Stimulated activated effector memory CD8-positive, alpha-beta T cell treated with anti-CD3 and anti-CD28 coated beads, Interleukin-12 subunit alpha, Interleukin-12 subunit beta, amount 100 ng/mL, for 72 hours (primary cell): ENCODE data around the gene ITGAV.

Experiments
- ATAC-seq: fragments of 150-1000 bp; cut with Tn5 transposase; 2 replicates; pipeline ENCODE4 v1.10.0; 2021
- DNase-seq, 2 donors: peaks; one replicate each; pipeline ENCODE4 v3.0.0; 2021 to 2022; ENCODE audit warnings: low spot score in 2 of 2
- H3K27ac Mint-ChIP-seq: one replicate; pipeline ENCODE4 v1.8.0; 2022; ENCODE audit warnings: mild to moderate bottlenecking, mixed read lengths
- H3K36me3 Mint-ChIP-seq: one replicate; pipeline ENCODE4 v1.8.0; 2022; ENCODE audit warnings: mild to moderate bottlenecking, mixed read lengths
- H3K4me1 Mint-ChIP-seq: one replicate; pipeline ENCODE4 v1.8.0; 2022; ENCODE audit warnings: mixed read lengths
- H3K4me3 Mint-ChIP-seq: one replicate; pipeline ENCODE4 v1.8.0; 2022; ENCODE audit warnings: mild to moderate bottlenecking, mixed read lengths
- H3K9me3 Mint-ChIP-seq: one replicate; pipeline ENCODE4 v1.8.0; 2022; ENCODE audit warnings: mixed read lengths

ITGAV gene

DNA sequence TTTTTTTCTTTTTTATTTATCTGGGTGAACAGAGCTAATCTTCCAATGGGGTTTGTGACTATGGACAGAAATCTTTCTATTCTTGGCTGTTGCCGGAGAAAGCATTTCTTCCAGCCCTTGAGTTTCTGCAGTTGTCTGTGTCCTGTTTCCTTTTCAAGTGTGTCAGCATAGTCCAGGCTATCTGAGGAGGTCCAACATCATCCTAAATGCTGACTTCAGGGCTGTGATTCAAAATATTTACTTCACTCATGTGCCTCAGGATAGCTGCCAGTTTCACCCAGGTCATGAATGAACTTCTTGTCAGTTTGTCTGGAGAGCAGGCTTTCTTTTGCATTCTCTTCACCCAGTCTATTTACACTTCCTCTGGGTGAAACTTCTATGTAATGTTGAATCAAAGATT lies 27.9 kb downstream of the ITGAV start:
- Mint-ChIP-seq H3K4me1 (no peaks in the 10 kb centered on the region), H3K36me3 (peaks cover 3% of the 10 kb centered on the region), H3K27ac (no peak overlapping the region), H3K4me3 (no peak overlapping the region), H3K9me3 (no peaks in the 10 kb centered on the region)
- DNase-seq (no peak), ATAC-seq (no peak)

DNA sequence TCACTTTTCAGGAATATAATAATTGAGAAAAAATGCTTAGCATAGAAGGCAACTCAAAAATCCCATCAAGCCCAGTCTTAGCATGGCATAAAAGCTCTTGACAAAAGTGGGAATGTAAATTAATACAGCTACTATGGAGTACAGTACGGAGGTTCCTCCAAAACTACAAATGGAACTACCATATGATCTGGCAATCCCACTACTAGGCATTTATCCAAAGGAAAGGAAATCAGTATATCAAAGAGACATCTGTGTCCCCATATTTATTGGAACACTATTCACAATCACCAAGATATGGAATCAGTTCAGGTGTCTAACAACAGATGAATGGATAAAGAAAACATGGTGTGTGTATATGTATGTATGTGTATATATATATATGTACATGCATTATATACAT lies 28.8 kb downstream of the ITGAV start:
- DNase-seq (no peak), ATAC-seq (no peak)
- H3K36me3 Mint-ChIP-seq = peaks cover 9% of the 10 kb centered on the region
- H3K4me3 Mint-ChIP-seq = no peak overlapping the region
- no peaks in the 10 kb centered on the region for H3K4me1 Mint-ChIP-seq
- no peak overlapping the region for H3K27ac Mint-ChIP-seq
- no peaks in the 10 kb centered on the region for H3K9me3 Mint-ChIP-seq

DNA sequence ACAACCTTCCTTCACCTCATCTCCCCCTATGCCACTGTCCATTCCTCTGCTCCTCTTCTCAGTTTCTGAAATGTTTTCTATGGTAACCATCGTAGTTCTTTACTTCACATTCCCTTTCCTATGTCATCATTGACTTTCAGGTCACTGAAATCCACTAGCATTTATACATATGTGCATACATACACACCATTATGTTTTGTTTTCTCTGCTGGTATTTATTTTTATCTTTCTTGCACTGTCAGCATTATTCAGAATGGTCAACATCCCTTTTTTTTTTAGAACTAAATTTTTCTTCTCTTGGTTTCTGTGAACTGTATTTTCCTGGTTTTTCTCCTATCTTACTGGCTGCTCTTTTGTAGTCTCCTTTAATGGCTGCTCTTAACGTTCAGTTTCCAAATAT lies 33.2 kb downstream of the ITGAV start:
- no peak overlapping the region for H3K27ac Mint-ChIP-seq
- H3K36me3 Mint-ChIP-seq = peaks cover 17% of the 10 kb centered on the region
- no peak for ATAC-seq
- no peak overlapping the region for H3K4me3 Mint-ChIP-seq
- no peaks in the 10 kb centered on the region for H3K9me3 Mint-ChIP-seq
- DNase-seq = no peak
- H3K4me1 Mint-ChIP-seq = no peaks in the 10 kb centered on the region

DNA sequence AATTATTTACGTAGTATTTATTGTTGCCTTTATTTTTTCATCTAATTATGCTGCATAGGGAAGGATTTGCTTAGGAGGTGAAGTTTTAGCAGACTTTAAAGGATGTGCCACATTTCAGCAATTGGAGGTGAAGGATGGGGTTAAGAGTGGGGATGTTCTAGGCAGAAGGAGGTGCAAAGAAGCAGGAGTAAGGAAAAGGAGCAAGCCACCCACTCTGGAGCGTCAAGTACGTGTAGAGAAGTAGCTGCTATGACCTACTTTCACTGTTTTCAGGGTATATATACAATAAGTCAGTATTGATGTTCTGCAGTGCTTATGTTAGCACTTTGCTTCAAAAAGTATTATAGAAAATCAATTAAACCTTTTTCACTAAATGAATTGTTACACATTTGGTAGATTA lies 34.4 kb downstream of the ITGAV start:
- Mint-ChIP-seq H3K9me3 (no peaks in the 10 kb centered on the region), H3K36me3 (peaks cover 17% of the 10 kb centered on the region)

DNA sequence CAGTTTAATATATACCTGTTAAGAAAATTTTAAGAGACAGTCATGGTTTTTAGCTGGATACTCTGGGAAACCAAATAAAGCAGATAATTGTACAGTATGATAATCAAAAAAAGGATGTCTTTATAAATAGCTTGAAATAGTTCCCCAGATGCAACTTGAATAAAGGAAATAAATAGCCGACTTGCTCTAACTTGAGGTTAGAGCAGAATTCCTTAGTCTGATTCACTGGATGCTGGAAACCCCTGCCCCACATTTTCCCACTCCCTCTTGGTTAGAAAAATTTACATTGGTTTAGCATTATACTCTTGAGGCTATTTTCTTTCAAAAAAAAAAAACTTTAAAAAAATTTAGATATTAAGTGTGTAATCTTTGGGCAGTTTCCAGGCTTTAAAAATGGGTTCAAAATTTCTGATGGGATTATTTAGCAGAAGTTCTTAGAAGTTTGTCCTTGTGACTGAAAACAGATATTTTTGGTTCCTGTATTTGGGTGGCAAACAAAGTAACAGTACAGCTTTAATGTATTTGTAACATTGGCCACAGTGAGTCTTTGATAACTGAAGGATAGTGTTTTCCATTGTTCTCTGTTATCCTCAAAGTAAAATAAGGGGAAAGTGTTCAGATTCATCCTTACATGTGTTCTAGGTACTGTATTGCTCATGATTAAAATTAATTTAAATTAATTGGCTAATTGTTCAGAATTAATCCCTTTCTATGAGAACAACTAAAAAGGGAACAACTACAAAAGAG lies 39.6 kb downstream of the ITGAV start:
- H3K9me3 Mint-ChIP-seq = no peaks in the 10 kb centered on the region
- ATAC-seq (no peak), DNase-seq (no peak)
- peaks cover under 1% of the 10 kb centered on the region for H3K36me3 Mint-ChIP-seq
- H3K4me3 Mint-ChIP-seq = no peak overlapping the region
- H3K4me1 Mint-ChIP-seq = no peaks in the 10 kb centered on the region
- H3K27ac Mint-ChIP-seq = no peak overlapping the region

More for the DNA sequence above, 34.4 kb downstream of the ITGAV start:
- Mint-ChIP-seq H3K27ac (no peak overlapping the region), H3K4me1 (no peaks in the 10 kb centered on the region), H3K4me3 (no peak overlapping the region)
- no peak for DNase-seq
- ATAC-seq = no peak

DNA sequence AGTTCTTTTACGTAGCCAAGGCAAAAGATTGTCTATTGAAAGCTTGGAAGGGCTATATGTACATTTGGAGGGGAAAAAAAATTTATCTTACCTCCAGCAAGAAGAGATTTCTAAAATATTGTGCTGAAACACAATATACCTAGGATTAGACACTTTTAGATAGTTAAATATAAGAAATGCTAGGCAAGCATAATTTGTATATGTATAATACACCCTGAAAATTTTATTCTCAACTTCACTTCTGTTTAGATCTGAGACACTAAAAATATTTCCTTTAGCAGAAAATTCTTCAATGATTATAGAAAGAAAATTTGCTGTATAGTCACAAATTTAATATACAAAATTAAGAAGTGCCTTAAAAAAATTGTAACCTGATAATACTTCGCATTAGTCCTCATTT lies 42.6 kb downstream of the ITGAV start:
- Mint-ChIP-seq H3K4me3 (no peak overlapping the region), H3K9me3 (no peaks in the 10 kb centered on the region), H3K4me1 (no peaks in the 10 kb centered on the region), H3K36me3 (peaks cover 4% of the 10 kb centered on the region), H3K27ac (no peak overlapping the region)
- DNase-seq (no peak), ATAC-seq (no peak)

DNA sequence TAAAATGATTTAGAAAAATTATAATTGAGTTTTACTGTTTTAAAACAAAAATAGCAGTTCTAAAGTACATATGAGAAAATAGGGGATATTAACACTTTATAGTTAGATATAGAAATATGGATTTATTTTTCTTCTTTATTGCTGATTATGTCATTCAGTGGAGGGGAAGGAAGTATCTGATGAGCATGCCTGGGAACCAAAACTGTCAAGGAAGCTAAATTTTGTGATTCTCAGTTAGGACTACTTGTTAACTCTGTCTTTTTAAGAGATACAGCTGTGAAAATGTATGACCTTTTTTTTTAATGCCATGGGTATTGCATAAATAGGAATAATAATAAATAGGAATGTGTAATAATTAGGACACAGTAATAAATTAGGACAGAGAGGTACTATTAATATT lies 44.8 kb downstream of the ITGAV start:
- no peak overlapping the region for H3K4me3 Mint-ChIP-seq
- H3K36me3 Mint-ChIP-seq = peaks cover 16% of the 10 kb centered on the region
- peaks cover 1% of the 10 kb centered on the region for H3K4me1 Mint-ChIP-seq
- H3K9me3 Mint-ChIP-seq = no peaks in the 10 kb centered on the region
- no peak for DNase-seq
- H3K27ac Mint-ChIP-seq = no peak overlapping the region
- ATAC-seq = no peak

DNA sequence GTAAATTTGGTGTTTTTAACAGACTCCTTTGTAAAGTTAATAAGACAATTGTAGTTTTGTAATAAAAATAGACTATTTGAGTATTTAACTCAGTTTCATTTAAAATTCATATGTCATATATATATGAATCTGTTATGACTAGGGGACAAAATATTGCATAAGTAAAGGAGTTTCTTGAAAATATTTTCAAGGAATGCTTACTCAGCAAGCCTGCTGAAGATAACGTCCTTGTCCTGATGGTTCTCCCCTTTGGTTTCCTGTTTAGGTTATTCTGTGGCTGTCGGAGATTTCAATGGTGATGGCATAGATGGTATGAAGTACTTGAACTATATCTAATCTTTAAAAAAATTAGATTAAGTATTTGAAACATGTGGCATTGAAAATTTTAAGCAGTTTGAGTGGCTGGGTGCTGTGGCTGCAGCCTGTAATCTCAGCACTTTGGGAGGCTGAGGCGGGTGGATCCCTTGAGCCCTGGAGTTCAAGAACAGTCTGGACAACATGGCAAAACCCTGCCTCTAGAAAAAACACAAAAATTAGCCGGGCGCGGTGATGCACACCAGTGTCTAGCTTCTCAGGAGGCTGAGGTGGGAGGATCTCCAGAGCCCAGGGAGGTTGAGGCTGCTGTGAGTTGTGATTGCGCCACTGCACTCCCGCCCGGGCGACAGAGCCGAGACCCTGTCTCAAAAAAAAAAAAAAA lies 47.1 kb downstream of the ITGAV start:
- no peak for DNase-seq

DNA sequence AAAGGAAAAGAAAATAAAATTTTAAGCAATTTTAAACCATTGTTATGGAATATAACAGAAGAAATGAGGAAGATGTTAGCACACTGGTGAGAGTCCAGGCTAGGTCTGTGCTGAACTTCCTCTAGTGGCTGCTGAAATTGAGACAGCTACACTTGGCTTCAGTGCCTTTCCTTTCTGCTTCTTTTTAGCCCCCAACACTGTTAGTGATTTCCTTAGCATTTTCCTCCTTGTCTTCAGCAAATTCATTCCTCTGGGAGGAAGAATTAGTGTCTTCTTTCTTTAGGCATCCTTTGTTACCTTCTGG lies 47.6 kb downstream of the ITGAV start:
- DNase-seq (no peak), ATAC-seq (no peak)
- Mint-ChIP-seq H3K4me3 (no peak overlapping the region), H3K27ac (no peak overlapping the region), H3K9me3 (no peaks in the 10 kb centered on the region), H3K36me3 (peaks cover 28% of the 10 kb centered on the region), H3K4me1 (peaks cover 14% of the 10 kb centered on the region)

More for the DNA sequence above, 47.1 kb downstream of the ITGAV start:
- H3K4me3 Mint-ChIP-seq = no peak overlapping the region
- H3K9me3 Mint-ChIP-seq = no peaks in the 10 kb centered on the region
- peaks cover 27% of the 10 kb centered on the region for H3K36me3 Mint-ChIP-seq
- H3K27ac Mint-ChIP-seq = no peak overlapping the region
- H3K4me1 Mint-ChIP-seq = peaks cover 14% of the 10 kb centered on the region
- no peak for ATAC-seq

DNA sequence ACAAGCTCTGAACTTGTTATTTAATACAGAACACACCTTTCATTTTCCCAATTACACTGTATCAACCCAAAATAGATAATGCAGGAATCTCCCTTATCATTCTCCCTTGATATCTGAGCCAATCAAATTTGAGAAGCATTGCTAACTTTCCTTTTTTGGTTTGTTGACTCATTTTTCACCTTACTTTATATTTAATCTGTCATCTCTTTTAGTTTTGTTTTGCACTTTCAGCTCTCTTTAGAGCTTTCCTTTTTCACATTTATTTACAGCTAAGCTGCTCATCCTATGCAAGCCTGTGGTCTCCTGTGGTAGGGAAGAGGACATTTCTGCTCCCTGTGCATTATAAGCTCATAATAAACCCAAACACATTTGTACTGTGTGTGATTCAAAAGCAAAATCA lies 50.1 kb downstream of the ITGAV start:
- no peak for DNase-seq
- H3K4me1 Mint-ChIP-seq = peaks cover 14% of the 10 kb centered on the region
- no peak overlapping the region for H3K27ac Mint-ChIP-seq
- peaks cover 50% of the 10 kb centered on the region for H3K36me3 Mint-ChIP-seq
- H3K9me3 Mint-ChIP-seq = no peaks in the 10 kb centered on the region
- no peak overlapping the region for H3K4me3 Mint-ChIP-seq
- ATAC-seq = peak; percentile 85

DNA sequence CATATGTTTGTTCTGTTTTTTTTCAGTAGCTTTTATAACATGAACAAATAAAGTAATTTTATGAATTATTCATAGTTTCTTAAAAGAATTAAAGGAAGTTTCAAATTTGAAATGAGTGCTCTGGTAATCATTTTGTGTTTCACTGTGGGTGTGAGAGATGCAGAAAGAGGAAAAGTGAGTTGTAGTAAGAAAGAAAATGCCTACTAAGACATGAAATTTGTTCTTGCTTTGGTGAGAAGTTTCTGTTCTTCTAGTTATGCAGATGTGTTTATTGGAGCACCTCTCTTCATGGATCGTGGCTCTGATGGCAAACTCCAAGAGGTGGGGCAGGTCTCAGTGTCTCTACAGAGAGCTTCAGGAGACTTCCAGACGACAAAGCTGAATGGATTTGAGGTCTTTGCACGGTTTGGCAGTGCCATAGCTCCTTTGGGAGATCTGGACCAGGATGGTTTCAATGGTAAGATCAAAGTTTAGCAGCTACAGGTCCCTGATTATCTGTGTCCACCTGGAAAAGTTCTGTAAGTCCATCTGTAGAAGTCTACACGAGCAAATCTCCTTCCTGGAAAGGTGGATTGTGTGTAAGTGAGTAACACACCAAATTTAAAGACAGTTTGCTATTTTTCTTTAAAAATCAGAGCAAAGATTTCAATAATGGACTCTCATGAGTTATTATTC lies 51.4 kb downstream of the ITGAV start:
- H3K4me1 Mint-ChIP-seq = peaks cover 14% of the 10 kb centered on the region
- H3K9me3 Mint-ChIP-seq = no peaks in the 10 kb centered on the region
- DNase-seq (no peak), ATAC-seq (peak; percentile 58)
- H3K27ac Mint-ChIP-seq = peak overlapping the region; percentile 43
- peaks cover 50% of the 10 kb centered on the region for H3K36me3 Mint-ChIP-seq
- H3K4me3 Mint-ChIP-seq = no peak overlapping the region

DNA sequence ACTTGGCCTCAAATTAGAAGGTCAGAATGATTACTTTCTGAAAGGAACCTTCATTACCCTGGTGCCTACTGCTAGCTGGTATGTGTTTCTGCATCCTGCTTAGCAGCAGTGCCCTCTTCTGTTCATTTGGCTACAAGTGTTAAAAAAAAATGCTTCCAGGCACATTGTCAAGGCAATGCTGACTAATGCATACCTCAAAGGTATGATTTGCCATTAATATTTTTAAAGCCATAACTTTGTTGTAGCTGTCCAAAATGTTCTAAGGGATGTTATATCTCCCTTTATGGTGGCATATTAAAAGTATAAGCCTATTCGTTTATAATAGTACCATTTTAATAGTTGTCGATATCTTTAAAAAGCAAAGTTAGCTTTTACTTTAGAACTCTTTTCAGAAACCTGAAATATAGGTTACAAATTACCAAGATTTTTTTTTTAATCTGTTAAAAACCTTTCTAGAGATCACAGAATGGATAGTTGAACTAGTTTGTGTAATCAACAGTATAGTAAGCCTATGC lies 52.0 kb downstream of the ITGAV start:
- Mint-ChIP-seq H3K27ac (no peak overlapping the region), H3K36me3 (peaks cover 54% of the 10 kb centered on the region), H3K4me1 (peaks cover 14% of the 10 kb centered on the region), H3K4me3 (no peak overlapping the region), H3K9me3 (no peaks in the 10 kb centered on the region)
- ATAC-seq (peak; percentile 79), DNase-seq (no peak)

DNA sequence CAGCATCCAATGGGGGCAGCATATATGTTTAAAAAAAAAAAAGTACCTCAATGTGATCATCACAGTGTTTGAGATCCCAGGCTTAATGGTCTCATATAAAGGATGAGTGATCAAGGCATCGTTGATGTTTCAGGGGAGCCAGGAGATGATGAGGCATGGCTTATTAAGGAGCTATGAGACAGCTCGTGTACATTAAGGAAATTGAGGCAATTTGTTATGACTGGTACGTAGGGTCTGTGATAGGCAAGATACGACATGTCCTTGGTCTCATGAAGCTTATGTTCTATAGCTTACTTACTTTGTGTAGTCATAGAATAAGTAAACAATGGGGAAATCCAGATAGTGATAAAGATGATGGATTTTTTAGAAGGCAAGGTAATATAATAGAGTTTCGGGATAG lies 54.9 kb downstream of the ITGAV start:
- Mint-ChIP-seq H3K9me3 (no peaks in the 10 kb centered on the region), H3K36me3 (peaks cover 47% of the 10 kb centered on the region), H3K27ac (no peak overlapping the region), H3K4me1 (peaks cover 12% of the 10 kb centered on the region), H3K4me3 (no peak overlapping the region)
- no peak for DNase-seq
- no peak for ATAC-seq

DNA sequence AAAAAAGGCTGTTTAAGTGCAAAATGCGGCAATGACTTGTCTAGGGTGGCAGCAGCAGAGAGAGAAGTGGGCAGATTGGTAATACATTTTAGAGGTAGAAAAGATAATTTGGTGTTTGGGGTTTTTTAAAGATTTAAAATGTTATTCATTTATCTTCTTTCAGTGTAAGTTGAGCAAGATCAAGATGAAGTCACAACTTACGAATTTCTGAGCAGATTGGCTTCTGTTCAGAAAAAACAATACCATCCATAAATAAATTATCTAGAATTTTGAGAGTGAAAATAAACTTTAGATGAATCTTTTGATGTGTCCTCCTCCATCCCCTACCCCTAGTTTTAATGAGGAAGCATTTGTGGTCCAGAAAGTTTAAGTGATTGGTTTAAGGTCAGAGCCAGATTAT lies 56.1 kb downstream of the ITGAV start:
- no peak for ATAC-seq
- Mint-ChIP-seq H3K4me3 (no peak overlapping the region), H3K4me1 (peaks cover 5% of the 10 kb centered on the region), H3K9me3 (no peaks in the 10 kb centered on the region), H3K36me3 (peaks cover 56% of the 10 kb centered on the region), H3K27ac (no peak overlapping the region)
- no peak for DNase-seq

DNA sequence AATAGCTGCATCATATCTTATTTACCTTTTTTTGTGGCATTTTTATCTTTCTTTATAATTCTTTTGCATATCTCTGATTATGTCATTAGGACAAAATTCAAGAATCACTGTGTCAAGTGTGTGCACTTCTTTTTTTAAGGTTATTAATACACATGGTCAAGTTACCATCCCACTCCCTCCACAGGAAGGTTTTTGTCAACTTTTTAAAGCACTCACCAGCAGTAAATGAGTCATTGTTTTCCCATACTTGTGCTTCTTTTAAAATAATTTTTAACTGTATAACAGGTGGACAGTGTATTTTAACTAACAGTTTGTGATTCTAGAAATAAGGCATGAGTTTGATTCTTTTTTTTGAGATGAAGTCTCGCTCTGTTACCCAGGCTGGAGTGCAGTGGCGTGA lies 58.3 kb downstream of the ITGAV start:
- Mint-ChIP-seq H3K27ac (no peak overlapping the region), H3K36me3 (peaks cover 50% of the 10 kb centered on the region), H3K9me3 (no peaks in the 10 kb centered on the region), H3K4me1 (no peaks in the 10 kb centered on the region), H3K4me3 (no peak overlapping the region)
- DNase-seq = no peak
- no peak for ATAC-seq

DNA sequence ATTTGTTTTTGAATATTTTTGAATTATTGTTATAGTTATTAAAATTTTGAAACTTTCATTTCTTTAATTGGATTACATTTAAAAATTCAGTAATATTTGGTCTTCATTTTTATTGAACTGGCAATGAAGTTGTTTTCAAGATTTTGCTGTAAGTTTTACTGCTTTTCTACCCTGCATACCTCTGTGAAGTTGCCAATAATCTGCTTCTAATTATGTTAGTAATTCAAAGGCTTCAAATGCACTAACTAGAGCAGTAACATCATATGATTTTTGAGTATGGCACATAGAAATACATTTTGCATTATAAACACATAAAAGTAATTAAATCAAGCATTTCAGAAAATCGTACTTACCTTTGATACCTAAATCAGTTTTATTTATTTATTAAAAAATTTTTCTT lies 63.7 kb downstream of the ITGAV start:
- Mint-ChIP-seq H3K36me3 (peaks cover 62% of the 10 kb centered on the region), H3K27ac (no peak overlapping the region), H3K4me3 (no peak overlapping the region), H3K4me1 (no peaks in the 10 kb centered on the region), H3K9me3 (no peaks in the 10 kb centered on the region)
- no peak for DNase-seq
- ATAC-seq = no peak
